AG04450 (cell line): ENCODE measurements around the gene MAMSTR. TPM values are rescaled to one million over a fixed set of nuclear protein-coding genes. Genes with fewer than 3 reads are reported as not detected.

ENCODE experiments used
- CTCF ChIA-PET: fragments of 300-600, 350-600 bp; formaldehyde crosslinking; extraction: SDS; loops from one replicate; lab custom pipeline; 2022; ENCODE audit warnings: antibody characterized with exemption, inconsistent platforms; lab: Charles Lee
- POLR2A ChIA-PET: fragments of 350-600 bp; formaldehyde crosslinking; extraction: SDS; loops from one replicate; lab custom pipeline; 2021; ENCODE audit warnings: antibody characterized with exemption, inconsistent platforms; lab: Yijun Ruan, JAX
- DNase-seq: peaks from one replicate; pipeline ENCODE4 v3.0.0-alpha.2; 2011; ENCODE audit warnings: low read depth, low spot score
- H3K27ac ChIP-seq: one replicate; pipeline ENCODE4 v1.5.1; 2012; ENCODE audit warnings: low read depth, low read length, control low read depth
- H3K27me3 ChIP-seq: one replicate; pipeline ENCODE4 v1.6.0; 2012; ENCODE audit warnings: low read length; ENCODE audit not compliant: control insufficient read depth, insufficient read depth
- H3K4me3 ChIP-seq: 2 replicates; pipeline ENCODE4 v1.5.1; 2011; ENCODE audit warnings: mild to moderate bottlenecking, low read depth, low read length, control low read depth
- H3K9me3 ChIP-seq: 2 replicates; pipeline ENCODE4 v1.5.1; 2012; ENCODE audit warnings: low read length; ENCODE audit not compliant: control insufficient read depth, insufficient read depth
- CTCF ChIP-seq: IDR thresholded peaks from 2 replicates; pipeline ENCODE4 v1.5.1; 2011; ENCODE audit warnings: low read depth, low read length, control low read depth, inconsistent platforms
- polyA plus RNA-seq: library from polyadenylated mRNA; depleted of rRNA; stranded (reverse); fragments of >200 nt; gene quantifications from 2 replicates; pipeline ENCODE4 v1.2.3, GENCODE V29; 2011

Gene MAMSTR
- polyA plus RNA-seq, 1 experiment, result 0.58 TPM

GRCh38 chr19:48745208-48745995 is 25.9 kb upstream of the MAMSTR start:
- no peak for TF ChIP-seq CTCF
- DNase-seq, result no peak
- ChIA-PET CTCF (no interaction called here), POLR2A (interaction anchor here (0.6 kb wide), 1 partner anchor 782 kb away, joined by 9 read pairs; the partner anchor contains the start of gene RCN3)
- H3K9me3 ChIP-seq, result peaks cover 11% of the 10 kb centered on the region; the same call in 1 of the 2 replicates
- no peak overlapping the region for H3K4me3 ChIP-seq
- H3K27ac ChIP-seq, result no peak overlapping the region
- H3K27me3 ChIP-seq, result peaks cover 14% of the 10 kb centered on the region

GRCh38 chr19:48742096-48742495 is 22.6 kb upstream of the MAMSTR start:
- Histone ChIP-seq H3K4me3 (no peak overlapping the region), H3K27me3 (peaks cover 11% of the 10 kb centered on the region), H3K27ac (no peak overlapping the region), H3K9me3 (peaks cover 13% of the 10 kb centered on the region; the same call in 1 of the 2 replicates)
- no peak for DNase-seq
- CTCF ChIA-PET, result no interaction called here
- no peak for TF ChIP-seq CTCF
- POLR2A ChIA-PET, result no interaction called here

- POLR2A ChIA-PET, result no interaction called here
- DNase-seq, result no peak
Measured at GRCh38 chr19:48741129-48741999, 21.8 kb upstream of the MAMSTR start.

GRCh38 chr19:48740164-48740972 is 20.8 kb upstream of the MAMSTR start, which contains the start of gene RASIP1:
Gene RASIP1, minus strand, starts transcription at chr19:48740610. Its CDS starts 328 bp downstream, at chr19:48740282.
- H3K4me3 ChIP-seq, result no peak within 1 kb of the TSS
- TF ChIP-seq CTCF, result no peak
- POLR2A ChIA-PET, result interaction anchor here (0.5 kb wide), 1 partner anchor 31 kb away, joined by 6 read pairs; no protein-coding TSS in a partner anchor
- H3K9me3 ChIP-seq, result peaks cover 9% of the 10 kb centered on the region
- CTCF ChIA-PET, result interaction anchor here (0.7 kb wide), 1 partner anchor 47 kb away, joined by 7 read pairs; no protein-coding TSS in a partner anchor
- H3K27ac ChIP-seq, result no peak within 1 kb of the TSS
- H3K27me3 ChIP-seq, result peaks cover 8% of the 10 kb centered on the region
- no peak for DNase-seq

More at GRCh38 chr19:48741129-48741999, 21.8 kb upstream of the MAMSTR start:
- Histone ChIP-seq H3K9me3 (peaks cover 13% of the 10 kb centered on the region; the same call in 1 of the 2 replicates), H3K27me3 (peaks cover 11% of the 10 kb centered on the region), H3K4me3 (no peak overlapping the region), H3K27ac (no peak overlapping the region)
- CTCF ChIA-PET, result no interaction called here
- TF ChIP-seq CTCF, result no peak
